Superior temporal gyrus (tissue), 1 donor: ENCODE data around the gene WDR89.
"Not testable (repeated sequence)": the region's sequence is repeated elsewhere in the genome, so short reads cannot be mapped to it uniquely, and the experiment has no call there.

Source experiments
- DNase-seq: peaks from one replicate; pipeline ENCODE4 v3.0.0-alpha.2; 2016; ENCODE audit errors: extremely low spot score

Gene WDR89

DNA sequence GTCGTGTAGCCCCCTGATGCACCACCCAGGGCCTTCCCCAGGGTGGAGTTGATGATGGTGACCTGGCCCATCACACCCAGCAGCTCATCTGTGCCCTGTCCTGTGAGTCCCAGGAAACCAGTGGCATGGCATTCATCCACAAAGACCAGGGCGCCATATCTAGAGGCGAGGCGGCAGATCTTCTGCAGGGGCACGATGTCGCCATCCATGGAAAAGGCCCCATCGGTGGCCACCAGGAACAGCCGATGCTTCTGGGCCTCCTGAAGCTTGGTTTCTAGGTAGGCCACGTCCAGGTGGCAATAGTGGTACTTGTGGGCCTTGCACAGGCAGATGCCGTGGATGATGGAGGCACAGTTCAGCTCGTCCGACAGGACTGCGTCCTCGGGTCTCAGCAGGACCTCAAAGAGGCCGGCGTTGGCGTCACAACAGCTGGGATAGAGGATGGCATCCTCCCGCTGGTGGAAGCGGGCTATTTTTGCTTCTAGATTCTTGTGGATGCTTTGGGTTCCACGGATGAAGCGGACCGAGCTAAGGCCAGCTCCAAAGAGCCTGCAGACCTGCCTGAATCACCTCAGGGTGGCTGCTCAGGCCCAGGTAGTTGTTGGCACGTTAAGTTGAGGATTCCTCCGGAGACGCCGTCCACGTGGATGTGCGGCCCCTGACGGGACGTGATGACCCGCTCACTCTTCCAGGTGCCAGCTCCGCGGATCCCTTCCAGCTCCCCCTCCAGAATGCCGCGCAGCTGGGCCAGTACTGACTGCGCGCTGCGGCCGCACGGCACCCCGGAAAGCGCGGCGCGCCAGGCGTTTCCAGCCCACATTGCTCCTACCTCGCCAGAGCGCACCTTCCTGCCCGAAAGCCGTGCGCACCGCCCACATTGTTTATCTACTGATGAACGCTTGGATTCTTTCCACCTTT lies 47.0 kb downstream of the WDR89 start:
- no peak for DNase-seq

GRCh38 chr14:63583046-63583445 lies 58.6 kb downstream of the WDR89 start:
- DNase-seq = not testable (repeated sequence)

DNA sequence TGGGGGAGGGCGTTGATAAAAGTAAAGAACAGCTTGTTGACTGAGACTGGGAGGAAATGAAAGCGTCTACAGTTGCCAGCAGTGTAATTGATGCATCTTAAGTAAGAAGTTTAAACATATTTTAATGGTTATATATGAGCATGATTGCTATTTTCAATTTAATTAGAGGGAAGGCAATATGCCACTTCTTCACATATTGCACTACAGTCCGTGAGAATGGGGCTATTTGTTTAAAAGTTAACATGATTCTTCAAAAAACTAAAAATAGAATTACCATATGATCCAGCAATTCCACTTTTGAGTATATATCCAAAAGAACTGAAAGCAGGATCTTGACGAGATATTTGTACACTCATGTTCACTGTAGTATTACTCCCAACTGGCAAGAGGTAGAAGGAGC lies 60.2 kb downstream of the WDR89 start:
- no peak for DNase-seq

GRCh38 chr14:63578300-63578699 lies 63.4 kb downstream of the WDR89 start:
- no peak for DNase-seq

- no peak for DNase-seq
Observed at GRCh38 chr14:63573581-63573980, 68.1 kb downstream of the WDR89 start.

DNA sequence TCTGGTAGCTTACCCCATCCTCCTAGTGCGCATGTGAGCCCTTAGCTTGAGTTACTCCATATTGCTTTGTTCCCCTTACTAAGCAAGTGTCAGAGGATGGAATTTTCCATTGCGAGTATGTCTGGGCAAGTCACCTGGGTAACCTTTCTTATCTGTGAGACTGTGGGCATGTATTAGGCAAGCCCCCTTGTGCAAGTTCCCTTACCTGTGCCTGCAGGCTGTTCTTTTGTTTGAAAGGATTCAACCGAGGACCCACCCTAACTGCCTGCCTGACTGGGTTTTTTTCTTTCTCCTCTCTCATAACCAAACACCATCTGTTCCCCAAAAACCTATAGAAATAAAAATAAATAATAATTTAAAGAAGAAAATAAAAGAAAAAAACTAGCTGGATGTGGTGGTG lies 76.2 kb downstream of the WDR89 start:
- no peak for DNase-seq

DNA sequence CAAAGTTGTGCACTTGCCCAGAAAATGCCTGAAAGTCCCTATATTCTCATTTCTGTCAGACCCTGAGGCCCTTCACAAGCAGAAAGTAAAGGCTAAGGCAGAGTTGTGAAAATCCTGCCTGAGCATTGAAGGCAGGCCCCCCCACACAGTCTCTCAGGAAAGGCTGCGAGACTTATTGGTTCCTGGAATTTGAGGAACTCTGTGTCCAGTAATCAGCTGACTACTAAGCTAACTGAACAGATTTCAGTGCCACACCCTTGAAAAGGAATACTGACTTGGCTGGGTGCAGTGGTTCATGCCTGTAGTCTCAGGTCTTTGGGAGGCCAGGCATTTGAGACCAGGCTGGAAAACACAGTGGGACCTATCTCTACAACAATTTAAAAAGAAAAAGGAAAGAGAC lies 77.4 kb downstream of the WDR89 start:
- DNase-seq = no peak

- DNase-seq = no peak
Observed at GRCh38 chr14:63563370-63564026, 78.2 kb downstream of the WDR89 start.

- DNase-seq = no peak
Observed at GRCh38 chr14:63562405-63562804, 79.3 kb downstream of the WDR89 start.

GRCh38 chr14:63555572-63555971 lies 86.1 kb downstream of the WDR89 start:
- DNase-seq = no peak

DNA sequence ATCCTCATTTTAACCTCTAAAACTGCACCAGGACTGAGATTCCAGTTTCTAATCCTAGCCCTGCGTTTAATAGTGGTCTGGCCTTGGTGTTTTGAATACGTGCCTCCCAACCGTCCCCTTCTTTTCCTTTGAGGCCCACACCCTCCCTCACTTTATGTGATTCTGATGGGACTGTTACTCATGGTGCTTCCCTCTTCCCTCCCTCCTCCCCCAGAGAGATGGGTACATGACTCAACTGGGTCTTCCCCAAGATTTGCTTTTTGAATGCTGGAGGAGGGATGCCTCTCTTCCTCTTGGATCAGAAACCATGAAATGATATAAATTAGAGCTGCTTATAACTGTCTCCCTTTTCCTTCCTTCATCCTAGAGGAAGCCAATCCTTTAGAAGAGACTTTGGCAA lies 90.3 kb downstream of the WDR89 start:
- DNase-seq = no peak

DNA sequence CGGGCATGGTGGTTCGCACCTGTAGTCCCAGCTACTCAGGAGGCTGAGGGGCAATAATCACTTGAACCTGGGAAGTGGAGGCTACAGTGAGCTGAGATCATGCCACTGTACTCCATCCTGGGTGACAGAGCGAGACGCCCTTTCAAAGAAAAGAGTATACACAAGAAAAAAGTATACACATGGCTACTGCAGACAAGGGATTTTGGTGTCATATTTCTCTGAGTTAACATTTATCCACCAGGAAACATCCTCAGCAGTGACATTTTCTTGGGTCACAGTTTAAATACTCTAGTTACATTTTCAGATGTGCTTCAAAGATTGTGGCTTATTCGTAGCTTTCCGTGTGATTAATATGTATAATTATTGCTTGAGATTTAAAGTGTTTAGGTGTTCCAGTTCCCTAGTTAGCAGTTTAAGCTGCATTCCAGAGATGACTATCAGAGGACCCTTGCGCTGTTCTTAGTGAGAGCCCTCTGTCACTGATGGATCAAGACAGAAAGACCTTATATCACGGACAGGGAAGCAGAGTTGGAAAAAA lies 93.8 kb downstream of the WDR89 start:
- DNase-seq = no peak
